ENCODE data around the gene MTHFSD. TPM values are rescaled to one million over a fixed set of nuclear protein-coding genes. Genes with fewer than 3 reads are reported as not detected.

Gene MTHFSD
- total RNA-seq, 1 experiment from 2014 or later: 11.9 TPM

DNA sequence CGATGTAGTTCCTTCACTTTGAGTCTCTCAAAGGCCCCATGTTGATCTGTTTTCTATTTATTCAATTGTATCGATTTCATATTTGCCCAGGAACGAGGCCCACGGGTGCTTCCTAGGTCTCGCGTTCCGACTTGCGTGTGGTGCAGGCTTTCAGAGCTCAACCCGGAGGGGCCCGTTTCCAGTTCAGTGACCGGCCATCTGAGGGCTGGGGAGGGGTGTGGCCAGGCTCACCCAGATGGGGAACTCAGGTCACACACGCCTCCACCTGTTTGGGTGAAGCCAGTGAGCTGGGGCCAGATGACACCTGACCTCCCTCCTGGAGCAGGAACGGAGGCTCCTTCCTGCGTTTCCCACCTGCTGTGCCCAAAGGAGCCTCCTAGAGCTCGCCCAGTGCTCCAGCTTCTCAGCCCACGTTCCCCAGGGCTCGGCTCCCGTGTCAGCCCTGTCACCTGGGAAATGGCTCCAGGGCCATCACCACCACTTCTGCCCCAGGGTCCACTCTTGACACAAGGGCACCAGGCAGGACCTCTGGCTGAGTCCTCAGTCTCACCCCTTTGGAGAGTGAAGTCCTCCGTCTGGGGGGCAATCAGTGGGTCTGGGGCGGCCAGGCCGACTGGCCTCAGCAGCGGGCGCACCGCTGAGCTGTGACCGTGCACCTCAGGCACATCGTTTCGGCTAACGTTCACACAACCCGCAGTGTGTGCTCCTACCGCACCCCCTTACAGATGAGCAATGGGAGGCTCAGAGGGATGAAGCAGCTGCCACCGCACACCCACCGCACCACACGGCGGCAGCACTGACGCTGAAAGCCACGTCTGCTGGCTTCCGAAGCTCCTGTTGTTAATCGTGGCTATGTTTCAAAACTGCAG lies 26.7 kb downstream of the MTHFSD start:
- Histone ChIP-seq H3K27ac (ENCODE audit: low read length) (no peak overlapping the region), H3K9ac (ENCODE audit: low read length) (no peak overlapping the region), H3K36me3 (ENCODE audit: low read depth, low read length) (no peaks in the 10 kb centered on the region), H3K4me2 (ENCODE audit: low read length) (no peak overlapping the region), H3K4me1 (ENCODE audit: insufficient read depth, low read length) (no peaks in the 10 kb centered on the region), H3K4me3 (ENCODE audit: low read length) (no peak overlapping the region), H4K20me1 (ENCODE audit: low read length) (no peaks in the 10 kb centered on the region), H3K79me2 (ENCODE audit: low read length) (no peaks in the 10 kb centered on the region), H3K9me2 (replicated peaks; ENCODE audit: low read length) (no peaks in the 10 kb centered on the region), H3F3A (ENCODE audit: low read length, unreplicated experiment) (no peaks in the 10 kb centered on the region), H3K9me3 (ENCODE audit: low read length) (no peaks in the 10 kb centered on the region), H3K27me3 (ENCODE audit: low read length) (0 out of 2 replicates have a peak, but pooled peaks cover 4% of the 10 kb centered on the region), H2AFZ (ENCODE audit: low read length) (no peak overlapping the region)
- BruUV-seq (replicated peaks): no TSS peak
- CTCF ChIA-PET: no interaction called here
- TF ChIP-seq EZH2 (IDR thresholded peaks at IDR 0.05; ENCODE audit: low read length, unreplicated experiment): no peak
- TF ChIP-seq, protein P1, sequence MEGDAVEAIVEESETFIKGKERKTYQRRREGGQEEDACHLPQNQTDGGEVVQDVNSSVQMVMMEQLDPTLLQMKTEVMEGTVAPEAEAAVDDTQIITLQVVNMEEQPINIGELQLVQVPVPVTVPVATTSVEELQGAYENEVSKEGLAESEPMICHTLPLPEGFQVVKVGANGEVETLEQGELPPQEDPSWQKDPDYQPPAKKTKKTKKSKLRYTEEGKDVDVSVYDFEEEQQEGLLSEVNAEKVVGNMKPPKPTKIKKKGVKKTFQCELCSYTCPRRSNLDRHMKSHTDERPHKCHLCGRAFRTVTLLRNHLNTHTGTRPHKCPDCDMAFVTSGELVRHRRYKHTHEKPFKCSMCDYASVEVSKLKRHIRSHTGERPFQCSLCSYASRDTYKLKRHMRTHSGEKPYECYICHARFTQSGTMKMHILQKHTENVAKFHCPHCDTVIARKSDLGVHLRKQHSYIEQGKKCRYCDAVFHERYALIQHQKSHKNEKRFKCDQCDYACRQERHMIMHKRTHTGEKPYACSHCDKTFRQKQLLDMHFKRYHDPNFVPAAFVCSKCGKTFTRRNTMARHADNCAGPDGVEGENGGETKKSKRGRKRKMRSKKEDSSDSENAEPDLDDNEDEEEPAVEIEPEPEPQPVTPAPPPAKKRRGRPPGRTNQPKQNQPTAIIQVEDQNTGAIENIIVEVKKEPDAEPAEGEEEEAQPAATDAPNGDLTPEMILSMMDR (conservative IDR thresholded peaks at IDR 0.05; ENCODE audit: low read depth, low read length): no peak
- TF ChIP-seq EZH2phosphoT487 (IDR thresholded peaks at IDR 0.05; ENCODE audit: borderline replicate concordance, low read length): no peak
- POLR2A ChIA-PET (ENCODE audit: unreplicated experiment): no interaction called here
- ATAC-seq (no peak), DNase-seq (no peak)
- intact Hi-C loops (cut with micrococcal nuclease): no loop called here

DNA sequence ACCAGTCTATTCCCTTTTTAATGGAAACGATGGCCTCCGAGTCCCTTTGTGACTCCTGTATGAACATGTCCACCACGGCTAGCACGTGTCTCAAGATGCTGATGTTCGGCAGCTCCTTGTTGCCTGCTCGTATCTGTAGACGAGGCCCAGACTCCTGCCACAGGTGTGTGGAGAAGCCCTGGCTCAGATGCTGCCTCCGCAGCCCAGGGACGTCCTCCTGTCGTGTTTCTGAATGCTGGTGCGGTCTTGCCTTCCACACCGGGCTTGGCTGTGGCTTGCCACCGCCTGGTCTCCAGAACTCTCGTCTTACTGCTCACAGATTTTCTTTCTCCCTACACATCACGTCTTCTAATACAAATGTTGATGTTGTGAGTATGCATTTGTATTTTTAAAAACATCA lies 27.7 kb downstream of the MTHFSD start:
- no peak overlapping the region for H3K27ac ChIP-seq (ENCODE audit: low read length)
- no peaks in the 10 kb centered on the region for H3K9me2 ChIP-seq (replicated peaks; ENCODE audit: low read length)
- H3K9ac ChIP-seq (ENCODE audit: low read length): no peak overlapping the region
- no TSS peak for BruUV-seq (replicated peaks)
- 0 out of 2 replicates have a peak, but pooled peaks cover 4% of the 10 kb centered on the region for H3K27me3 ChIP-seq (ENCODE audit: low read length)
- H4K20me1 ChIP-seq (ENCODE audit: low read length): no peaks in the 10 kb centered on the region
- no peaks in the 10 kb centered on the region for H3K36me3 ChIP-seq (ENCODE audit: low read depth, low read length)
- no peaks in the 10 kb centered on the region for H3F3A ChIP-seq (ENCODE audit: low read length, unreplicated experiment)
- CTCF ChIA-PET: no interaction called here
- intact Hi-C loops (cut with micrococcal nuclease): no loop called here
- POLR2A ChIA-PET (ENCODE audit: unreplicated experiment): no interaction called here
- no peaks in the 10 kb centered on the region for H3K9me3 ChIP-seq (ENCODE audit: low read length)
- H3K4me2 ChIP-seq (ENCODE audit: low read length): no peak overlapping the region
- TF ChIP-seq EZH2 (IDR thresholded peaks at IDR 0.05; ENCODE audit: low read length, unreplicated experiment): no peak
- TF ChIP-seq, protein P1 (conservative IDR thresholded peaks at IDR 0.05; ENCODE audit: low read depth, low read length): no peak
- TF ChIP-seq EZH2phosphoT487 (IDR thresholded peaks at IDR 0.05; ENCODE audit: borderline replicate concordance, low read length): no peak
- ATAC-seq: no peak
- no peak overlapping the region for H3K4me3 ChIP-seq (ENCODE audit: low read length)
- no peak overlapping the region for H2AFZ ChIP-seq (ENCODE audit: low read length)
- H3K4me1 ChIP-seq (ENCODE audit: insufficient read depth, low read length): no peaks in the 10 kb centered on the region
- no peaks in the 10 kb centered on the region for H3K79me2 ChIP-seq (ENCODE audit: low read length)
- DNase-seq: no peak

DNA sequence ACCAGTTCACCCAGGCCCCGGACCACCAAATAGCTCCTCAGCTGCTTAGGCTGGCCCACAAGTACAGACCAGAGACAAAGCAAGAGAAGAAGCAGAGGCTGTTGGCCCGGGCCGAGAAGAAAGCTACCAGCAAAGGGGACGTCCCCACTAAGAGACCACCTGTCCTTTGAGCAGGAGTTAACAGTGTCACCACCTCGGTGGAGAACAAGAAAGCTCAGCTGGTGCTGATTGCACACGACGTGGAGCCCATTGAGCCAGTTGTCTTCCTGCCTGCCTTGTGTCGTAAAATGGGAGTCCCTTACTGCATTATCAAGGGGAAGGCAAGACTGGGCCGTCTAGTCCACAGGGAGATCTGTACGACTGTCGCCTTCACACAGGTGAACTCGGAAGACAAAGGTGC lies 29.3 kb downstream of the MTHFSD start:
- ChIA-PET POLR2A (ENCODE audit: unreplicated experiment) (no interaction called here), CTCF (no interaction called here)
- Histone ChIP-seq H3K36me3 (ENCODE audit: low read depth, low read length) (no peaks in the 10 kb centered on the region), H3K27ac (ENCODE audit: low read length) (no peak overlapping the region), H3K9me2 (replicated peaks; ENCODE audit: low read length) (no peaks in the 10 kb centered on the region), H3K4me1 (ENCODE audit: insufficient read depth, low read length) (no peaks in the 10 kb centered on the region), H3K4me2 (ENCODE audit: low read length) (no peak overlapping the region), H3K79me2 (ENCODE audit: low read length) (no peaks in the 10 kb centered on the region), H3K9ac (ENCODE audit: low read length) (no peak overlapping the region), H3F3A (ENCODE audit: low read length, unreplicated experiment) (no peaks in the 10 kb centered on the region), H3K4me3 (ENCODE audit: low read length) (no peak overlapping the region), H2AFZ (ENCODE audit: low read length) (no peak overlapping the region), H4K20me1 (ENCODE audit: low read length) (no peaks in the 10 kb centered on the region), H3K27me3 (ENCODE audit: low read length) (0 out of 2 replicates have a peak, but pooled peaks cover 11% of the 10 kb centered on the region), H3K9me3 (ENCODE audit: low read length) (no peaks in the 10 kb centered on the region)
- no peak for DNase-seq
- no TSS peak for BruUV-seq (replicated peaks)
- TF ChIP-seq EZH2 (IDR thresholded peaks at IDR 0.05; ENCODE audit: low read length, unreplicated experiment) (no peak), EZH2phosphoT487 (IDR thresholded peaks at IDR 0.05; ENCODE audit: borderline replicate concordance, low read length) (no peak)
- TF ChIP-seq, protein P1 (conservative IDR thresholded peaks at IDR 0.05; ENCODE audit: low read depth, low read length): no peak
- no peak for ATAC-seq
- intact Hi-C loops (cut with micrococcal nuclease): no loop called here
